ENCODE data around the gene RNF214. TPM values are rescaled to one million over a fixed set of nuclear protein-coding genes. Genes with fewer than 3 reads are reported as not detected.
"Not testable (repeated sequence)": the region's sequence is repeated elsewhere in the genome, so short reads cannot be mapped to it uniquely, and the experiment has no call there.

Gene RNF214
- total RNA-seq, 1 donor from 2014 or later, result 14.8 TPM

DNA sequence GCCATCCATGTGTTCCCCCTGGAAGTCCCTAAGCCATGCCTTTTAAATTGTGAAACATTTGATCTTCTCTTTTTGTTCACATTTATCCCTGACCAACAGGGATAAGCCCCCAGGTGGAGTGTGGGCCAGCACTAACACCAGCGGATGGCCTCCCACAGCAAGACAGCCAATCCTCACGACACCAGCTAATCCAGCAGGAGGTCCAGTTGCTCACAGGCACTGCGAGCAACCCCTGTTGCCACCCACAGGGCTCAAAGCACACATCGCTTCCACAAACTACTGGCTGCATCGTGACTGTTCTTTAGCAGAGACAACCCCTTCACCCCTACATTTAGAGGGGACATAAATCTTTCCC lies 2.6 kb upstream of the RNF214 start:
- no peak for DNase-seq (ENCODE audit: low read depth)

DNA sequence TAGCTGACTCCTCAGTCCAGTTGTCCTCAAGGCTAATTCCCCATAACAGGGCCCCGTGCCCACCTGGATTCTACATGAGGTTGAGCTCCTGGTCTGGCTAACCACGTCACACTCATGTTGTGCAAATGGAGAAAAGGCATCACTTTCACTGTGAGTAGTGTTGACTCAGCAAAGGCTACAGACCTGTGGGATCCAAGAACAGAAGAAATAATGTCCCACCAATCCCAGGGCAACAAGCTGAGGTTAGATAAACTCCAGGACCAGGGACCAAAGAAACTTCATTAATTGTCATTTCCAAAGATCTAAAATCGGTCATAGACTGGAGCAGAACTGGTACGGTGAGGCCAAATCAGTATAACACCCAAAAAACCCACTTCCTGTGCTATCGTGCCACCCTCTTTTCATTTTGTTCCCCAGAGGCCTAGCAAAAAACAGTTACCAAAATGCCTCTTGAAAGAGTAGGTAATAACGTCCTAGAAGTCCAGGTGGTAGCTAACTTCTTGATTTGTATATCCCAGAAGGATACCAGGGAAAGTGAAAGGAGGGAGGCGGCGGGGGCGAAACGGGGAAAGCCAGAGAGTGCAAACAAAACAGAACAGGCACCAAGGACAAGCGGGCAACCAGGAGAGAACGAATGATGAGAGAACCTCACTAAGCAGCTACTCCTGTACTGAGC lies 2.0 kb upstream of the RNF214 start:
- DNase-seq (ENCODE audit: low read depth), result no peak

DNA sequence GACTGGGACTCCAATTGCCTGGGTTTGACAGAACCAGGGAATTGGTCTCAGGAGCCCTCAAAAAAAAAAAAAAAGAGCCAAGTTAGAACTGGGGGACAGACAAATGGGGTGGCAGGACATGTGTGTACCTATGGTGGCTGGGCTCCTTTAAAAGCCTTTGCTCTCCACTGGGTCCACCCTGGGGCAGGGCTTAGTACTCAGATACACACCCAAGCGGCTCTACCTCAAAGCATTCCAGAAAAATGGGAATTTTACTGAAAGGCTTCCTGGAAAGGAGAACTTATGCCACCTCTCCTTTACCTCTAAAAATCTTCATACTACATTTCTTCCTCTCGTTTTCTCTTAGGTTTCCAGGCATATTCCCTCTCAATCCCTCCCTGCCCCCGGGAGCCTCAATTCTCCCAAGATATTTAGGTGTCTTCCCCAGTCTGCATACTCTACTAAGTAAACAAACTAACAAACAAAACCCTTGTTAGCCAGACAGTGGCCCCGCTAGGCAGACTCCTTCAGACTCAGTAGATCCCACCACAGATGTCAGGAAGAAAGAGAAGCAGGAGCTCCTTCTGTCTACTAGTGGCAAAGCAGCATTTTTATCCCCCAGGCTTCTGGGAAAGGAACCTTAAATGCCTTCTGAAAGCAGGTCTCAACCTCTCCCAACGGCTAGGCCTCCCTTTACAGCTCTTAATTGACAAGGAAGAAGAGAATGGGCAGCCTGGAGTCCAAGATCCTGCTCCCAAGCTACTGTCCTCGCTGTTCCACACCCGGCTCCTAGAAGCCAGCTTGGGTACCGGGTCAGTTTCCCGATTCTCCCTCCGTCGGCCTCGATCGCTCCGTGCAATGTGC lies 1.3 kb upstream of the RNF214 start:
- no peak for DNase-seq (ENCODE audit: low read depth)

DNA sequence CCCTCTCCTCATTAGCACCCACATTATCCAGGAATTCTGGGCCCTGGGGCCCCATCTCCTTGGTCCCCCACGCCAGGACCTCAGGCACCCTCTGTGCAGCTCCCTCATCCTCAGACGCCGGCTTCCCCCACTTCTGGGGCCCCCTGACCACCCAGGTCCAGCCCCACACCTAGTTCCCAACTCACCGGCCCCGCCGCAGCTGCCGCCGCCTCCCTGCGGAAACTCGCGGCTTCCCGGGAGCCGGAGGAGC lies 704 bp upstream of the RNF214 start, which contains the start of gene PCSK7:
TSS of gene PCSK7 (minus strand) at position 232 of the 250 bp plus-strand sequence. CDS start 2,229 bp downstream, outside the sequence.
- peak; percentile 75 for DNase-seq (ENCODE audit: low read depth)

DNA sequence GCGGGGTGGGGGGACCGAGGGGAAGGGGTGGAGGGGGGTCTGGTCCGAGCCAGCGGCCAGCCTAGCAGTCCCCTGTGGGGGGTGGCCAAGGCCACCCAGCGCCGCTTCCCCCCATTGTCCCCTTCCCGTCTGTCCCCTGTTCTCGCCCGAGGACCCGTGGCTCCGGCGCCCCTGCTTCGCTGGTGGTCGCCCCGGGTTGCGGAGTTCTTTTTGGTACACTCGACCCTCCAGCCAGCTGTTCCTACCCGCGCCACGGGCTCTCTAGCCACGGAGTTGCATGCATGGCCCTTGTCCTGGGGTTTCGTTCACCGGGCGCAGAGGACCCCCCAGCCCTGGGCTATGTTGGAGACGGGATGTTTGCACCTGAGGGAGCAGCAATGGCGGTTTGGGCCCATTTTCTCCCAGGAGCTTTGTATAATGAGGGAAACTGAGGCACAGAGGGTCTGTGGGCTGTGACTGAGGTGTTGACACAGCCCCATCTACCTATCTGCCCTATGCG lies 489 bp downstream of the RNF214 start:
- DNase-seq (ENCODE audit: low read depth), result no peak

DNA sequence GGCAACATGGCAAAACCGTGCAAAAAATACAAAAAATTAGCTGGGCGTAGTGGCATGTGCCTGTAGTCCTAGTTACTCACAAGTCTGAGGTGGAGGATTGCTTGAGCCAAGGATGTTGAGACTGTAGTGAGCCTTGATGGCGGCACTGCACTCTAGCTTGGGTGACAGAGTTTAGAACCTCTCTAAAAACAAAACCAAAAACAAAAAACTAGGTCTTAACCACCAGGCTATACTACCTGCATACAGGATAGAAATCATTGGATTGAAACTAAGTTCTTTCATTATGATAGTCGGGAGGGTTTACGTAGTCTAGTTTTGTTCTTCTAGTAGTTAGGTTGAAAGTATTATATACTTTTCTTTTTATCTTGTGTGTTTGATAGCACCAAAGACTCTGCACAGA lies 5.8 kb downstream of the RNF214 start:
- DNase-seq (ENCODE audit: low read depth), result no peak

DNA sequence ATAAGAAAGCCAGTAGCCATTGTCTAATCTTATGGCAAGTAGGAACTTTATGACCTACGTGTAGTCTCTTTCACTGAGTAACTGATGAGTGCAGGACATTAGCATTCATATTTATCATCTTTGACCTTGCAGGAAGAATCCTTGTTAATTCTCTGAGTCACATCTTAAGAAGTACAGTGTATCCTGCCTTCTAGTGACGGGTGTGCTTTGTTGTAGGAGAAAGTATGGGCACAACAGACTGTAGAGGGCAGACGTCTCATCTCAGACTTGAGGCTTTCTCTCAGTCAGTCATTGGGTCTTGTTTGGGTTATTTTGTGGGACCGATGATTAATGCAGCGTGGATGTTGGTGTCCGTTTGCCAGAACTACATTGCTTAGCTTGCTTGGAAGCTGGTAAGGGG lies 6.8 kb downstream of the RNF214 start:
- DNase-seq (ENCODE audit: low read depth), result peak; percentile 78

DNA sequence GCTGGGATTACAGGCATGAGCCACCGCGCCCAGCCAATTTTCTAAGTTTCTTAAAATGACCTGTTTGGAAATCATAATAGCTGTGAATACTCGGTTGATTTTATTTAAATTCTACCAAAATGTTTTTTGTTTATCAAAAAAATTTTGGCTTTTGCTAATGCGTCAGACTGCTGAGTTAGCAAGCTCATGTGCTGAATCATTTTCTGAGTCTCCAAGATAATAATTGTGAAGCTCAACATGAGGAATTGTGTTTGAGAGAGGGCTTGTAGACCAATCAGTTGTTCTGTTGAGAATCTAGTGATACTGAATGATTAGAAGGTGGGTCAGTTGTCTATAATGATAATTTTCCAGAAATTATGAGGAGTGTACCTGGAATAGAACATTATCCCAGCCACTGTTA lies 15.9 kb downstream of the RNF214 start:
- no peak for DNase-seq (ENCODE audit: low read depth)

DNA sequence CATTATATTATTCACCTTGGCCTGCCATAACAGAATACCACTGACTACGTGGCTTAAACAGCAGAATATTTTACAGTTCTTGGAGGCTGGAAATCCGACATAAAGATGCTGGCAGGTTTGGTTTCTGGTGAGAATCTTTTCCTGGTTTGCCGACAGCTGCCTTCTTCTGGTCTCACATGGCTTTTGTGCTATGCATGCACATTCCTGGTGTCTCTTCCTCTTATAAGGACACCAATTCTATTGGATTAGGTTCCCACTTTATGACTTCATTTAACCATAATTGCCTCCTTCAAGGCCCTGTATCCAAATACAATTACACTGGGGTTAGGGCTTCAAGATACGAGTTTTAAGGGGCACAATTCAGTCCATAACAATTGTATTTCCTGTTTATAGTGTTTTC lies 17.1 kb downstream of the RNF214 start:
- DNase-seq (ENCODE audit: low read depth), result peak; percentile 58

DNA sequence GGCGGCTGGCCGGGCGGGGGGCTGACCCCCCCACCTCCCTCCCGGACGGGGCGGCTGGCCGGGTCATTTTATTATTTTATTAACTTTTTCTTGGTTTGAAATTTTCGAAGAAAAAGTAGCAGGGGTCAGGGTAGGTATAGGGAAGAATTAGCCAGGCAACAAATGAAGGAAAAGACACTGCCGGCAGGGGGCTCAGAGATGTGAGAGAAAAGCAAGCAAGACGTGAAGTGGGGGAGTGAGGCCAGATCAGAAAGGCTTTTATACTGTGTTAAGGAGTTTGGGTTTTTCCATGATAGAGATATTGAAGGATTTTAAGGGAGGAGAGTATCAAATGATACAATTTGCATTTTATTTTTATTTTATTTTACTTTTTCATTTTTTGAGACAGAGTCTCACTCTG lies 19.0 kb downstream of the RNF214 start:
- DNase-seq (ENCODE audit: low read depth), result no peak

DNA sequence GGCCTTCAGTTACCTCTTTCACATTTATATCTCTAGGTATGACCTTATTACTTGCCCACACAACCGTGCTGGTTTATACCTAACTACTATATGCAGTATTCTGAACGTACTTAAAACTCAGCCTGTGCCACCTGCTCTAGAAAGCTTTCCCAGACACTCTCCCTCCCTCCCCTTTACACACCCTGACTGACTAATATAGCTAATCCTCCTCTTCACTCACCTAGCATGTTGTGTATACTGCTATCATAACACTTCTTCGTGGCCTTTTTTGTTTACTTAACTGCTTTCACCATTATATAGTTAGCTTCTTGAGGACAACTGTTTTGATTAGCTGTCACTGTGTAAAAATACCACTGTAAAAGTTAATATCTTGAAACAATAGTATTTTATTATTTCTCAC lies 23.5 kb downstream of the RNF214 start:
- no peak for DNase-seq (ENCODE audit: low read depth)

DNA sequence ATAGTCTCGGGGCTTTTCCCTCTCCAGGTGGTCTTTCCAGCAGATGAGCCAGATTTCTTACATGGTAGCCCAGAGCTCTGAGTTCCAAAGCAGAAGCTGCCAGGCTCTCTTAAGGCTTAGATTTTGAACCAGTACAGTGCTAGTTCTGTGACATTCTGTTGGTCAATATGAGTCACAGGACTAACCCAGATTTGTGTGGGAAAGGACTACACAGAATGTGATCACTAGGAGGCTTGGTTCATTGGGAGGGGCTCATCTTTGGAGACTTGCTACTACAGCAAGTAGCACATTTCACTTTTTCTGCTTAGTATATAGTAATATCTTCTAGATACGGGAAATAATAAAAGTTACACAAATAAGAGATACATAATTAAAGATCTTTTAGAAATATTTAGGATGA lies 24.1 kb downstream of the RNF214 start:
- DNase-seq (ENCODE audit: low read depth), result peak; percentile 41

DNA sequence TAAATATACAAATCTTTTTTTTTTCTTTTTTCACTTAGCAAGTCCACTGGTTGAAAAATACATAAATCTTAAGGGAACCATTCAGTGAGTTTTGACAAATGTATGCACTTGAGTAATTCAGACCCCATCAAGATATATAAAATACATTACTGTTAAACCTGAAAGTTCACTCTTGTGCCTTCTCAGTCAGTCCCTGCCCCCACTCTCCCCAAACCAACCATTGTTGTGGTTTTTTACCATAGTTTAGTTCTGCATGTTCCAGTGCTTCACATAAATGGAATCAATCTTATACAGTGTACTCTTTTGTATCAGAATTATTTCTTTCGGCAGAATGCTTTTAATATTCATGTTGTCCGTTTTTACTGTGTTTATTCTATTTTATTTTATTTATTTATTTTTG lies 26.1 kb downstream of the RNF214 start:
- DNase-seq (ENCODE audit: low read depth), result no peak

DNA sequence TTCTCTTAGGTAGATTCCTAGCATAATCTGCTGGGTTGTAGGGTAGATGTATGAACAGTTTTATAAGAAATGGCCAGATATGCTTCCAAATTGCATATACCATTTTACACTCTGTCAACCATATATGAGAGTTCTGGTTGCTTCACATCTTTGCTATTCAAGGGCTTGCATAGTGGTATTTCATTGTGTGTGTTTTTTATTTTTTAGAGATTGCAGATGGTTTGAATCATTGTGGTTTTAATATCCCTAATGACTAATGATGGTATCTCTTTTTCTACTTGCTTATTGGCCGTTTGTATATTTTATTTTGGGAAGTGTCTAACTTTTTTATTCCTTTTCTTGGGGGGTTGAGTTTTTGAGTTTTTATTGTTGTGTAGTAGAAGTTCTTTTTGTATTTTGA lies 26.9 kb downstream of the RNF214 start:
- peak; percentile 43 for DNase-seq (ENCODE audit: low read depth)

DNA sequence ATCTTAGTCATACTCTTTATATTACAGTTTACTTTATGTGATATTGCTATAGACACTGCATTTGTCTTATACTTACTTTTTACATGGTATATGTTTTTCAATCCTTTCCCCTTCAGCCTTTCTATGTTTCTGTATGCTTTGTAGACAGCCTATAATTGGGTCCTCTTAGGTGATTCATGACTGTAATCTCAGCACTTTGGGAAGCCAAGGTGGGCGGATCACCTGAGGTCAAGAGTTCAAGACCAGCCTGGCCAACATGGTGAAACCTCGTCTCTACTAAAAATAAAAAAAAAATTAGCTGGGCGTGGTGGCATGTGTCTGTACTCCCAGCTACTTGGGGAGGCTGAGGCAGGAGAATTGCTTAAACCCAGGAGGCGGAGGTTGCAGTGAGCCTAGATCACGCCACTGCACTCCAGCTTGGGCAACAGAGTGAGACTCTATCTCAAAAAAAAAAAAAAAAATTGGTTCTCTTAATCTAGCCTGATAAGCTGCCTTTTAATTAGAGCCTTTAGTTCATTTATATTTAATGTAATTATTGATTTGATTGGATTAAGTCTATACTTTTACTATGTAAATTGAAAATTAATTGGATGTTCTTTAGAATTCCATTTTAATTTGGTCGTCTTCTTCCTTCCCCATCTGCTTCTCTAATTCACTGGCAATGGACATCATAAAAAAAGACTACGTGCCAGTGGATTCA lies 32.3 kb downstream of the RNF214 start:
- not testable (repeated sequence) for DNase-seq (ENCODE audit: low read depth)

DNA sequence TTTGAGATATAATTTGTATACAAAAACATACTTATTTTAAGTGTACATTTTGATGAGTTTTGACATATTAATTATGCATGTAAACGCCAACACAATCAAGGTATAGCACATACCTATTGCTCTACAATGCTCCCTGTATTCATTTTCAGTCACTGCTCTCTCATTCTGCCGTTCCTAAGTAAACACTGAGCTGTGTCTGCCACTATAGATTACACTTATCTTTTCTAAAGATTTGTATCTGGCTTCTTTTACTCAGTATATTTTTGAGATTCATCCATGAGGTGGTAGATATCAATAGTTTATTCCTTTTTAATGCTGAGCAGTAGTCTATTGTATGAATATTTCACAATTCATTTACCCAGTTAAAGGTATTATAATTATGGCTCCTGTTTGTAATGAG lies 33.3 kb downstream of the RNF214 start:
- no peak for DNase-seq (ENCODE audit: low read depth)

DNA sequence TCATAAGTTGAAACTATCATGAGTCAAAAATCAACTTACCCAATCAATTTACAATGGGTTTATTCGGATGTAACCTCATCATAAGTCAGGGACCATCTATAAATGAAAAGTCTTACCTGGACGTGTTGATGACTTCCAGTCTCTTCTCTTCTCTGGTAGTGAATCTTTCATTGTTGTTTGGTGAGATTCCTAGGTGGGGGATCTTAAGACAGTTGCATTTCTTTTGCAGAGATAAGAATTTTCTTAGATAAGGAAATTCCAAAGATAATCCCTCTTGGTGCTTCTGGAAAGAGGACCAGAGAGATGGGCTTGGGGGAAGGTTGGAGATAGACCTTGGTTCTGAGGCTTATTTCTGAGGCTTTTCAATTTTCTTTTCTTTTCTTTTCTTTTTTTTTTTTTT lies 37.4 kb downstream of the RNF214 start:
- no peak for DNase-seq (ENCODE audit: low read depth)

DNA sequence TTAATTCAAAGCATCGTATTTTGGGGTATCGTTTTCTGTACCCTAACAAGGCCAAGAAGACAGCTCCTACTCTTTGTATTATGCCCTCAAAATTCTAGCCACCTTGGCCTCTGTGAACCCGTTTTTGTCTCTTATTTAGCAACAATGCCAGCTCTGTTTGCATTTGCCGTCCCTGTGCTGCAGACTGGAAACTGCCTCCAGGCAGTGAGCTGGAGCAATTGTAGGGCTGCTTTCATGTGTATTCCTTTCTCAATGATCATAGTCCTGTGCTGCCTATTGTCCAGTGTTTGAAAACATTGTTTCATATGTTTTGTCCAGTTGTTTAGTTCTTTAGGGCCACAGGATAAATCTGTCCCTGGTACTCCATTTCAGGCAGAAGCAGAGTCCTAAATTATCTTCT lies 38.7 kb downstream of the RNF214 start:
- no peak for DNase-seq (ENCODE audit: low read depth)

DNA sequence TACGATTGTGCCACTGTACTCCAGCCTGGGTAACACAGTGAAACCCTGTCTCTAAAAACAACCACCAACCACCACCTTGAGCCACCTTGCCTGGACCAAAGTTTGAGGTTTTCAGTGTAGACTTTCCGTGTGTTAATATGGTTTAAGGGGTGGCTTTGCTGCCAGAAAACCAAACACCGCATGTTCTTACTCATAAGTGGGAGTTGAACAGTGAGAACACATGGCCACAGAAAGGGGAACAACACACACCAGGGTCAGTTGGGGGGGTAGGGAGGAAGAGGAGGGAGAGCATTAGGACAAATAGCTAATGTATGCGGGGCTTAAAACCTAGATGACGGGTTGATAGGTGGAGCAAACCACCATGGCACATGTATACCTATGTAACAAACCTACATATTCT lies 39.7 kb downstream of the RNF214 start:
- DNase-seq (ENCODE audit: low read depth), result not testable (repeated sequence)

DNA sequence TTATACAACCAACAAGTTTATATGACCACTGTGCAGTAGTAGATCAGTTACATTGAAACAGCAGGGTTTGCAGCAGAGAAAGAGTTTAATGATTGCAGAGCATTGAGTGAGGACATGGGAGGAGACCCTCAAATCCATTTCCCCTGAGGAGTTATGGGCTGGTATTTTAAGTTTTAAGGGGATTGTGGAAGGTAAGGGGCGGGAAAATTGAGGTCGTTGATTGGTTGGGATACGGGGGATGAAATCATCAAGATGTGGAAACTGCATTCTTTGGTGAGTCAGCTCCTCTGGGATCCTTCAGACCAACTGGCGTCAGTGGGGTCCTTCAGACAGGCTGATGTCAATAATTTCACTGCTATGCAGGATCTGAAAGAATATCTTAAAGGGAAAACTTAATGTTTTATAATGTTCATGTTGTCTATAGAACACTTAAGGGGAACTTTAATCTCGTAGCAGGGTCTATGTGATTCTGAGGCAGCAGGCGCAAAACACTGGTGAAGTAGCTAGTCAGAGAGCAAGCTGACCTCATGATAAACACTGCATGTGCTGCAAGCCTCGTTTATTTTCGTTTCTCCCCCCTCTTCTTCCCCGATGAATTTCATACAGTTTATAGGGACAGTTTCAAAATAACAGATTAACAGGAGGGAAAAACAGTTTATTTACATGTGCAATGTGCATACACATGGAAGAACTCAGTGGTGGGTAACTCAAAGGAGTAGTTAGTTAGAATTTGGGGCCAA lies 41.2 kb downstream of the RNF214 start:
- peak; percentile 66 for DNase-seq (ENCODE audit: low read depth)

DNA sequence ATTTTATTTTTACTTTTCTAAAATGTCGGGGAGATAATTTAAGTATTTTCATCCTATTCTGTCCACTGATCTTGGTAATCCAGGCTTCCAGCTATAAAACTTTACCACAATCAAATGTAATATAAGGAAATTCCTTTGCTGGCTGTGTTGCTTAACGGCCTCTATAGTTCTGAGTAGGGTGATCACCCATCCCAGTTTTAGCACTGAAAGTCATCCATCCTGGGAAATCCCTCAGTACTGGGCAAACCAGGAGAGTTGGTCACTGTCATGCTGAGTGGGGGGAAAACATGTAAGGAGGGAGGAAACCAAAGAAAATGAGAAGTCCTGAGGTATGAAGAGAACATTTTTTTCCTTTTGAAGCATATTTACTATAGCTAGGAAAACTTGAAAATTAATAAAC lies 45.9 kb downstream of the RNF214 start:
- DNase-seq (ENCODE audit: low read depth), result no peak
